Frontal cortex (tissue), 4 donors: ENCODE data around the gene DNPH1. TPM values are rescaled to one million over a fixed set of nuclear protein-coding genes. Genes with fewer than 3 reads are reported as not detected.
A peak's percentile ranks its signal among the peaks of the same experiment; 100 is the strongest.

Experiments used
- DNase-seq, 2 donors: peaks; one replicate each; pipeline ENCODE4 v3.0.0; 2012; ENCODE audit warnings: low spot score in 2 of 2
- FAIRE-seq: peaks from 2 replicates; lab custom pipeline; 2012; peaks lifted over from hg19 to GRCh38; lab: Jason Lieb, UNC
- total RNA-seq: library from RNA; depleted of rRNA; stranded (reverse); fragments of >200 nt; gene quantifications from one replicate; pipeline ENCODE4 v1.2.3, GENCODE V29; 2014
- donor health status: control.
- donor health status: control.
- donor health status: control.

DNPH1 gene
- total RNA-seq, 1 donor from 2014 or later: 13.9 TPM

- FAIRE-seq: no peak
- no peak for DNase-seq
These were observed 9.5 kb downstream of the DNPH1 start for GRCh38 chr6:43219814-43220213.

DNA sequence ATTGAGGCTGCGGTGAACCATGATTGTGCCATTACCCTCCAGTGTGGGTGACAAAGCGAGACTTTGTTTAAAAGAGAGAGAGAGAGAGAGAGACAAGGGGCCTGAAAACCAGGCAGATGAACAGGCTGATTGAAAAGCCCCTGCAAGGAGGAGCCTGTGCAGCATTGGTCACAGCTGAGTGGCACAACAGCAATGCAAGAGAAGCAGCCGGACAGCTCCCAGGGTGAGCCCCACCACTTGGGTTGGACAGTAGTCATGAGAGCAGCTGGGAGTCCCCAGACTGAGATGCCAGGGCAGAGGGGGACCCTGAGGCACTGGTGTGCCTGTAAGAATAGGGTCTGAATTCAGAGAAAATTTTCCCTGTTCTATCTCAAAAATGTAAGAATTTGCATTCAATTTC lies 10.2 kb downstream of the DNPH1 start:
- FAIRE-seq: no peak

DNA sequence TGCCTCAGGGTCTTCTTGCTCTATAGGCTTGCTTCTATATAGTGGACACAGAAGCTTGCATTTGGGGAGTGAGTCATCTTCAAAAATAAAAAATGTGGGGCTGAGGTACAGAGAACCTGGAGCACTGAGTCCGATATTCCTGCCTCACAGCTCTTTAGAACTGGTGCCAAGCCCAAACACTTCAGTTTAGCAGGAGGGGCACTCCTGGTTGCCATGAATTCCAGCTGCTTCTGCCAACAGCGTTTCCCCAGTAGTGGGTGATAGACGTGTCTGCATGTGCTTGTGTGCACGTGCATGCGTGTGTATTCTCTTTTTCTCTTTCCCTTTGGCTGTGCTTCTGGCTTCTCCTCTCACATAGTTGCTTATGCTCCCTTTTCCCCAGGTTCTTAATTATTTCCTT lies 11.9 kb downstream of the DNPH1 start:
- no peak for DNase-seq
- no peak for FAIRE-seq

More for the DNA sequence above, 10.2 kb downstream of the DNPH1 start:
- no peak for DNase-seq

GRCh38 chr6:43216200-43216599 lies 13.1 kb downstream of the DNPH1 start:
- FAIRE-seq (no peak), DNase-seq (no peak)

DNA sequence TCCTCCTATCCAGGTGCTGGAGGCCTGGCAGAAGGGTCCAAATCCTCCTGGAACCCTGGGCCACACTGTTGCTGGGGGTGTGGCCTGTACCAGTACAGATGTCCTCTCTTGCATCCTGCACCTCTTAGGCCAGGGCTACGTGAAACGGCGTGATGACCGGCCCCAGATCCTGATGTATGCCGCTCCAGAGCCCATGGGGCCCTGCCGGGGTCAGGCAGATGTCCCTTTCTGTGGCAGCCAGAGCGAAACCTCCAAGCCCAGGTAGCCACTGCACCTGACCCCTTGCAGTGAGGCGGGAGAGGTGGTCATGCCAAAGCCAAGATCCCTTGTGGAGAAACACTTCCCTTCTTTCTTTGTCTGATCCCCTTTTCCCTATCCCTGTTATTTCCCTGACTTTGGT lies 14.2 kb downstream of the DNPH1 start:
- no peak for FAIRE-seq
- DNase-seq: no peak

GRCh38 chr6:43213431-43213830 lies 15.8 kb downstream of the DNPH1 start:
- DNase-seq (no peak), FAIRE-seq (no peak)

- DNase-seq (no peak), FAIRE-seq (no peak)
These were observed 17.3 kb downstream of the DNPH1 start for GRCh38 chr6:43211955-43212354.

DNA sequence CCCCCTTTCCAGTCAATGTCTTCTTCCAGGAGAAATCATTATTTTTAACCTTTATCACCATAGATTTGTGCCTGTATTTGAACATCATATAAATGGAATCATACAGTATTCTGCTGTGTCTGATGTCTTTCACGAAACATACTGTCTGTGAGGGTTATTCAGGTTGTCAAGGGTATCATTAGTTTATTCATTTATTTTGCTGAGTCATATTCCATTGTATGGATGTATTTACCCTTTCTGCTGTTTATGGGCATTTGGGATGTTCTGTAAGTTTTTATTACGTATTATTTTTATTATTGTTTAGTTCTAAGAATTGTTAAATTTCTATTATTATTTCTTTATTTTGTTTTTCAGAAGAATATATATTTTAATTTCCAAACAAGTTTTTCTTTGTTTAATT lies 22.0 kb downstream of the DNPH1 start:
- FAIRE-seq (peak; percentile 78), DNase-seq (no peak)

DNA sequence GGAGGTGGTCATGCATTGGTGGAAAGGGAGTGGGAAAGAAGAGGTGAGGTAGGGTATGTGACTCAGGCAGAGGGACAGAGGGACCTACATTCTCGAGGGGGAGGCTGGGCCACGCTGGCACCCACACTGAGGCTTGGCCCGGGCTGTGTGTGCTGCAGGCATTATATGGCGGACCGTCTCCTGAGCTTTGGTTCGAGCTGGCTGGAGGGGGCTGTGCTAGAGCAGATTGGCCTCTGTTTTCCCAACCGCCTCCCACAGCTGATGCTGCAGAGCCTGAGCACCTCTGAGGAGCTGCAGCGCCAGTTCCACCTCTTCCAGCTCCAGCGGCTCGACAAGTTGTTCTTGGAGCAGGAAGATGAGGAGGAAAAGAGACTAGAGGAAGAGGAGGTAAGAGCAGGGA lies 23.4 kb downstream of the DNPH1 start:
- FAIRE-seq: no peak
- no peak for DNase-seq

DNA sequence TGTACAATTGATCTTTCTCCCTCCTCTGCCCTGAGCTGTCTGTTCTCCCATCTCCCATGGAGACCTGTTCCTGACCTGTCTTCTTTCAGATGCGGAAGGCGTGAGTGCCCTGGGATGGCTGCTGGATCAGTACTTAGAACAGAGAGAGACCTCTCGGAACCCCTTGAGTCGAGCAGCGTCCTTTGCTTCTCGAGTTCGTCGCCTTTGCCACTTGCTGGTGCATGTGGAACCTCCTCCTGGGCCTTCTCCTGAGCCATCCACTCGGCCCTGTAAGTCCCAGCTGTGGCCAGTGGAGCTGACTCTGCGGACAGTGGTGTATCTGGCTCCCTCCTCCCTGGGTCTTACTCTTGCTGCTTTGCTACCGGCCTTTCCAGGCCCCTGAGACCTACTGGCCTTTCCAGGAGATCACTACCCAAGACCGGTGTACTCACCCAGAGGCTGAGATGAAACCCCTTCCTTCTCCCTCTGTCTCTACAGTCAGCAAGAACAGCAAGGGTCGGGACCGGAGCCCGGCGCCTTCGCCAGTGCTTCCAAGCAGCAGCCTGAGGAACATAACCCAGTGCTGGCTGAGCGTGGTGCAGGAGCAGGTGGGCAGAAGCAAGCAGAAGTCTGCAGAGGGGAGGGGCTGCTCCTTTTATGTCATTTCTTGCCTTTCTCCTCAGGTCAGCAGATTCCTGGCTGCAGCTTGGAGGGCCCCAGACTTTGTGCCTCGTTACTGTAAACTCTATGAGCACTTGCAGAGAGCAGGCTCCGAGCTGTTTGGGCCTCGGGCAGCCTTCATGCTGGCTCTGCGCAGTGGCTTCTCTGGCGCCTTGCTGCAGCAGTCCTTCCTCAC lies 24.8 kb downstream of the DNPH1 start:
- no peak for FAIRE-seq
- DNase-seq: no peak

GRCh38 chr6:43203718-43204095 lies 25.6 kb downstream of the DNPH1 start:
- FAIRE-seq (no peak), DNase-seq (no peak)

GRCh38 chr6:43203029-43203717 lies 26.1 kb downstream of the DNPH1 start:
- DNase-seq (no peak), FAIRE-seq (no peak)

- DNase-seq: no peak
These were observed 26.8 kb downstream of the DNPH1 start for GRCh38 chr6:43202451-43202850.

DNA sequence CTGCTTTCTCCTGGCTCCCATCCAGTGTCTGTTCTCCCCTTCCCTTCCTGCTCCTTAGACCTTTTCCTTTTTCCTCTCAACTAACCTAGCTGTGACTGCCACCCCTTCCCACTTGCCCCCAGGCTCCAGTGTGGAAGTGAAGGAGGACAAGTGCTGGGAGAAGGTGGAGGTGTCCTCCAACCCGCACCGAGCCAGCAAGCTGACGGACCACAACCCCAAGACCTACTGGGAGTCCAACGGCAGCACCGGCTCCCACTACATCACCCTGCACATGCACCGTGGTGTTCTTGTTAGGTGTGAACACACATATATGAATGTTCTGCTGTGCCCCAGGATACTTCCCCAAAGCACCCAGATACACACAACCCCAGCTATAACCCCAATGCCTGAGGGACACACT lies 28.7 kb downstream of the DNPH1 start:
- FAIRE-seq: no peak
- no peak for DNase-seq

More at GRCh38 chr6:43202451-43202850, 26.8 kb downstream of the DNPH1 start:
- FAIRE-seq: no peak

- no peak for FAIRE-seq
These were observed 29.4 kb downstream of the DNPH1 start for GRCh38 chr6:43199912-43200311.

GRCh38 chr6:43196337-43196736 lies 32.9 kb downstream of the DNPH1 start:
- FAIRE-seq (no peak), DNase-seq (no peak)

More at GRCh38 chr6:43199912-43200311, 29.4 kb downstream of the DNPH1 start:
- DNase-seq: no peak

DNA sequence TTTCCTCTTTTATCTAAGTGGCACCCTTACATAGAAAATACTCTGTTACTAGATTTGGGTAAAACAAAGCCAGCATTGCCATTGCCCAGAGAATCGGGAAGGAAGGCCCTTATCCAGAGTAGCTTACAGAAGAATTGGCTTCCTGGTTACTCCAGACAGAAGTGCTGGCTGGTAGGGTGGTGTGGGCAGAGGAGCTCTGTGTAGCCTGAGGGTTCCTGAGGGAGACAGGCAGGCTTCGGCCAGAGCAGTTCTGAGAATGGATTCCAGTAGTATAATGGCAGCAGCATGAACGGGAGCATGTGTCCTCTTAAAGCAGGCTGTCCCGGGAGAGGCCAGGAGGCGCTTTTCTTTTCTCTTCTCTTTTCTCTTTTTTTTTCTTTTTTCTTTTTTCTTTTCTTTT lies 35.4 kb downstream of the DNPH1 start:
- DNase-seq (no peak), FAIRE-seq (no peak)

GRCh38 chr6:43192911-43193310 lies 36.4 kb downstream of the DNPH1 start:
- FAIRE-seq: no peak

GRCh38 chr6:43189776-43190304 lies 39.4 kb downstream of the DNPH1 start:
- DNase-seq (no peak), FAIRE-seq (no peak)

More at GRCh38 chr6:43192911-43193310, 36.4 kb downstream of the DNPH1 start:
- no peak for DNase-seq

GRCh38 chr6:43188426-43188825 lies 40.9 kb downstream of the DNPH1 start:
- DNase-seq: no peak
- FAIRE-seq: no peak

GRCh38 chr6:43187821-43188220 lies 41.5 kb downstream of the DNPH1 start:
- no peak for DNase-seq
- FAIRE-seq: no peak
